B cell (primary cell): ENCODE results near the gene ADAMTS12.

ENCODE experiments used
- EZH2 ChIP-seq: IDR thresholded peaks from 2 replicates; pipeline ENCODE4 v1.6.1; 2012; ENCODE audit warnings: borderline replicate concordance, low read depth, mild to moderate bottlenecking, moderate library complexity, low read length; ENCODE audit not compliant: insufficient read depth, poor library complexity, severe bottlenecking
- TF ChIP-seq, protein P1 (sequence below): fragments of 200-600 bp; IDR thresholded peaks from one replicate; pipeline ENCODE4 v1.8.0; 2022; ENCODE audit warnings: antibody characterized with exemption, mild to moderate bottlenecking

DNA sequence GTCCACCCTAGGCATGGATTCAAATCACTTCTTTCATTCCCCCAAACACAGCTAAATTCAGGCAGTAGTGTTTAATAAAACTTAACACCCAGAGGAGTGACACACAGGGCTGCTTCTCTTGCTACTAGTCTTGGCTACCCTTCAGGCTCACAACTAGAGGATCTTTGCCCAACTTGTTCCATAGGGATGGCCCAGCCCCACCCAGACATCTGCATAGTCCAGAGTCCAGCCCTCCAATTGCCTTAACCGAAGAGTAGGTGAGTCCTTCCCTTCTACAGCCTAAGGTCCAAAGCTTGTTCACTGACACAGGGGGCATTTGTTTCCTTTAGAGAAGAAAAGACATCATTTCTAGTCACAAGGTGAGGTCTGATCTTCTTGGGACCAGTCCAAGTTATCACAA, 29.2 kb upstream of the ADAMTS12 start:
- TF ChIP-seq, protein P1, sequence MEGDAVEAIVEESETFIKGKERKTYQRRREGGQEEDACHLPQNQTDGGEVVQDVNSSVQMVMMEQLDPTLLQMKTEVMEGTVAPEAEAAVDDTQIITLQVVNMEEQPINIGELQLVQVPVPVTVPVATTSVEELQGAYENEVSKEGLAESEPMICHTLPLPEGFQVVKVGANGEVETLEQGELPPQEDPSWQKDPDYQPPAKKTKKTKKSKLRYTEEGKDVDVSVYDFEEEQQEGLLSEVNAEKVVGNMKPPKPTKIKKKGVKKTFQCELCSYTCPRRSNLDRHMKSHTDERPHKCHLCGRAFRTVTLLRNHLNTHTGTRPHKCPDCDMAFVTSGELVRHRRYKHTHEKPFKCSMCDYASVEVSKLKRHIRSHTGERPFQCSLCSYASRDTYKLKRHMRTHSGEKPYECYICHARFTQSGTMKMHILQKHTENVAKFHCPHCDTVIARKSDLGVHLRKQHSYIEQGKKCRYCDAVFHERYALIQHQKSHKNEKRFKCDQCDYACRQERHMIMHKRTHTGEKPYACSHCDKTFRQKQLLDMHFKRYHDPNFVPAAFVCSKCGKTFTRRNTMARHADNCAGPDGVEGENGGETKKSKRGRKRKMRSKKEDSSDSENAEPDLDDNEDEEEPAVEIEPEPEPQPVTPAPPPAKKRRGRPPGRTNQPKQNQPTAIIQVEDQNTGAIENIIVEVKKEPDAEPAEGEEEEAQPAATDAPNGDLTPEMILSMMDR = no peak
- TF ChIP-seq EZH2 = no peak
